ENCODE data around the gene G6PC3.
"Not testable (repeated sequence)": the region's sequence is repeated elsewhere in the genome, so short reads cannot be mapped to it uniquely, and the experiment has no call there.

The G6PC3 gene

GRCh38 chr17:44119798-44120197 is 49.3 kb downstream of the G6PC3 start:
- no peak for ATAC-seq
- no peak for TF ChIP-seq CREB5 (CRISPR knock-in tag; IDR thresholded peaks at IDR 0.05; ENCODE audit: low read depth)

- ATAC-seq: not testable (repeated sequence)
These were observed 49.7 kb downstream of the G6PC3 start for GRCh38 chr17:44120281-44120680.

- no peak for TF ChIP-seq CSRNP3 (CRISPR knock-in tag; IDR thresholded peaks at IDR 0.05)
- no peak for TF ChIP-seq OSR1 (CRISPR knock-in tag; IDR thresholded peaks at IDR 0.05)
- TF ChIP-seq ARNTL (CRISPR knock-in tag; IDR thresholded peaks at IDR 0.05; ENCODE audit: borderline replicate concordance, low read depth): no peak
- TF ChIP-seq ZNF70 (CRISPR knock-in tag; IDR thresholded peaks at IDR 0.05): no peak
- TF ChIP-seq CREB5 (CRISPR knock-in tag; IDR thresholded peaks at IDR 0.05; ENCODE audit: low read depth): no peak
- no peak for TF ChIP-seq PPARA (CRISPR knock-in tag; IDR thresholded peaks at IDR 0.05; ENCODE audit: borderline replicate concordance)
- no peak for TF ChIP-seq RARB (CRISPR knock-in tag; IDR thresholded peaks at IDR 0.05)
- TF ChIP-seq ZFP3 (CRISPR knock-in tag; IDR thresholded peaks at IDR 0.05): no peak
- no peak for TF ChIP-seq TOX (CRISPR knock-in tag; IDR thresholded peaks at IDR 0.05; ENCODE audit: borderline replicate concordance)
- no peak for TF ChIP-seq SNAI2 (CRISPR knock-in tag; IDR thresholded peaks at IDR 0.05)
- TF ChIP-seq ZNF8 (CRISPR knock-in tag; IDR thresholded peaks at IDR 0.05): no peak
- no peak for TF ChIP-seq BACH2 (CRISPR knock-in tag; IDR thresholded peaks at IDR 0.05; ENCODE audit: borderline replicate concordance)
- no peak for TF ChIP-seq PATZ1 (CRISPR knock-in tag; IDR thresholded peaks at IDR 0.05; ENCODE audit: borderline replicate concordance)
- no peak for TF ChIP-seq GLIS3 (CRISPR knock-in tag; IDR thresholded peaks at IDR 0.05)
- TF ChIP-seq ZNF565 (CRISPR knock-in tag; conservative IDR thresholded peaks at IDR 0.05; ENCODE audit: low read depth): no peak
These were observed 50.5 kb downstream of the G6PC3 start for GRCh38 chr17:44120851-44121605.

GRCh38 chr17:44121997-44122815 is 51.7 kb downstream of the G6PC3 start:
- TF ChIP-seq CSDC2 (CRISPR knock-in tag; IDR thresholded peaks at IDR 0.05) (no peak), CSRNP3 (CRISPR knock-in tag; IDR thresholded peaks at IDR 0.05) (no peak)
- ATAC-seq: no peak

More at GRCh38 chr17:44120851-44121605, 50.5 kb downstream of the G6PC3 start:
- no peak for ATAC-seq

- TF ChIP-seq PPARA (CRISPR knock-in tag; IDR thresholded peaks at IDR 0.05; ENCODE audit: borderline replicate concordance): no peak
- no peak for TF ChIP-seq ARNTL (CRISPR knock-in tag; IDR thresholded peaks at IDR 0.05; ENCODE audit: borderline replicate concordance, low read depth)
- no peak for TF ChIP-seq SNAI2 (CRISPR knock-in tag; IDR thresholded peaks at IDR 0.05)
- no peak for TF ChIP-seq OSR1 (CRISPR knock-in tag; IDR thresholded peaks at IDR 0.05)
- TF ChIP-seq TCF4 (CRISPR knock-in tag; IDR thresholded peaks at IDR 0.05; ENCODE audit: borderline replicate concordance): no peak
- ATAC-seq: no peak
These were observed 52.4 kb downstream of the G6PC3 start for GRCh38 chr17:44122816-44123355.

All from SK-N-SH treated with all-trans-retinoic acid at 6 μM for 48 hours (cell line).